Thyroid gland (tissue), 4 donors: ENCODE data around the gene CYP2A6. TPM values are rescaled to one million over a fixed set of nuclear protein-coding genes. Genes with fewer than 3 reads are reported as not detected.

Experiments used
- DNase-seq, 2 donors: peaks; one replicate each; pipeline ENCODE4 v3.0.0-alpha.2; 2019
- H3K27ac ChIP-seq, 3 donors: fragments of 200-600 bp; sonication (generic); 1 replicate in 2 of 3; 2 replicates in 1 of 3; pipeline ENCODE4 v1.5.1; 2016 to 2019; ENCODE audit warnings: mild to moderate bottlenecking in 1 of 3, moderate library complexity in 1 of 3
- H3K27me3 ChIP-seq: fragments of 200-600 bp; sonication (generic); one replicate; pipeline ENCODE4 v1.5.1; 2019
- H3K36me3 ChIP-seq, 2 donors: fragments of 200-600 bp; sonication (generic); one replicate each; pipeline ENCODE4 v1.5.1; 2016 to 2019
- H3K4me1 ChIP-seq, 2 donors: fragments of 200-600 bp; sonication (generic); one replicate each; pipeline ENCODE4 v1.5.1; 2017 to 2019
- H3K4me3 ChIP-seq, 3 donors: fragments of 200-600 bp; sonication (generic); replicated peaks in 1 of 3; 1 replicate in 2 of 3; 2 replicates in 1 of 3; pipeline ENCODE4 v1.5.1; 2016; ENCODE audit warnings: mild to moderate bottlenecking in 1 of 3
- H3K9me3 ChIP-seq: fragments of 200-600 bp; sonication (generic); one replicate; pipeline ENCODE4 v1.5.1; 2017
- POLR2A ChIP-seq, 2 donors: fragments of 450-650 bp; IDR thresholded peaks; one replicate each; pipeline ENCODE4 v1.6.1; 2017; ENCODE audit warnings: antibody characterized with exemption in 2 of 2, mild to moderate bottlenecking in 2 of 2, moderate library complexity in 1 of 2
- WGBS, 2 donors: methylation state at CpG; one replicate each; pipeline ENCODE4 v1.1.5; 2017; 5-methylcytosine and 5-hydroxymethylcytosine counted together
- intact Hi-C: fragments of 100-400 bp; cut with DNase I; formaldehyde crosslinking; loops from one replicate; pipeline ENCODE4 v1.15.1; 2023
- total RNA-seq, 4 donors: library from RNA; depleted of rRNA; stranded (reverse); fragments of >200 nt; gene quantifications; one replicate each; pipeline ENCODE4 v1.2.3, GENCODE V29; 2016
- TF ChIP-seq, protein P1 (sequence below), 6 experiments: fragments of 200-600 bp in 3 of 6; fragments of 450-650 bp in 3 of 6; sonication (generic) in 3 of 6; IDR thresholded peaks; one replicate each; pipeline ENCODE4 v1.5.1; 2016 to 2019; ENCODE audit warnings: antibody characterized with exemption in 6 of 6, mild to moderate bottlenecking in 2 of 6, inconsistent platforms in 1 of 6, moderate library complexity in 1 of 6

CYP2A6 gene
- total RNA-seq, 4 donors from 2014 or later: not detected

DNA sequence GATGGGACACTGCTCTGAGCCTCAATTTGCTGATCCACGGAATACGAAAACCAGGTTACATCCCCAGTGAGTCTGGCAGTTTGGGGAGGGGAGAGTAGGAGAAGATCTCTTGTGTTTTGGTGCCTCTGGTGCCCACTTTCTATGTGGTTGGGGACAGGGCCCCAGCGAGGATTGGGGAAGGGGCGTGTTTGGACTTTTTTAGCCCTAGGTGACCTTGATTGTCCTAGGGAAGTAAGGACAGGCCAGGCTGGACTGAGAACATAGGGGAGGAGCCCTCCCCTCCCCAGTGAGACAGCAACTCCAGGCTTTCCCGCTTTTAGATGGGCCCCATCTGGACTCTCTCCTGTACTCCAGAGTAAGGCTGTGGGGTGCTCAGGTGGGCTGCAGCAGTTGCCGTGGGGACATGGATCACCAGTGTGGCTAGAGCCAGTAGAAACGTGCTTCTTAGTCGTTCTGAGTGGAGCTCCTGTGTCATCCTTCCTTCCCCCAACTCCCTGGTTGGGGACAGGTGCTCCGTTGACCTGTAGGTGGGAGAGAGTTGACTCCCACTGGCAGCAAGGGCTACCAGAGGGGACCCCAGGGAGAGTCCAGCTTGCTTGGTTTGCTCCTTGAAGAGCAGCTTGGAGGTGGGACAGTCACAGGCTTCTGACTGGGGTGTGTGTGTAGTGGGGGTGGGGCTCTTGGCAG, 46.9 kb downstream of the CYP2A6 start:
- H3K9me3 ChIP-seq: no peaks in the 10 kb centered on the region
- H3K4me1 ChIP-seq: peaks cover 58 to 83% of the 10 kb centered on the region in 2 donors
- no peaks in the 10 kb centered on the region for H3K27me3 ChIP-seq
- H3K36me3 ChIP-seq: peaks cover 18 to 21% of the 10 kb centered on the region in 2 donors
- no peak for DNase-seq
- TF ChIP-seq POLR2A (IDR thresholded peaks at IDR 0.05): no peak
- TF ChIP-seq, protein P1, sequence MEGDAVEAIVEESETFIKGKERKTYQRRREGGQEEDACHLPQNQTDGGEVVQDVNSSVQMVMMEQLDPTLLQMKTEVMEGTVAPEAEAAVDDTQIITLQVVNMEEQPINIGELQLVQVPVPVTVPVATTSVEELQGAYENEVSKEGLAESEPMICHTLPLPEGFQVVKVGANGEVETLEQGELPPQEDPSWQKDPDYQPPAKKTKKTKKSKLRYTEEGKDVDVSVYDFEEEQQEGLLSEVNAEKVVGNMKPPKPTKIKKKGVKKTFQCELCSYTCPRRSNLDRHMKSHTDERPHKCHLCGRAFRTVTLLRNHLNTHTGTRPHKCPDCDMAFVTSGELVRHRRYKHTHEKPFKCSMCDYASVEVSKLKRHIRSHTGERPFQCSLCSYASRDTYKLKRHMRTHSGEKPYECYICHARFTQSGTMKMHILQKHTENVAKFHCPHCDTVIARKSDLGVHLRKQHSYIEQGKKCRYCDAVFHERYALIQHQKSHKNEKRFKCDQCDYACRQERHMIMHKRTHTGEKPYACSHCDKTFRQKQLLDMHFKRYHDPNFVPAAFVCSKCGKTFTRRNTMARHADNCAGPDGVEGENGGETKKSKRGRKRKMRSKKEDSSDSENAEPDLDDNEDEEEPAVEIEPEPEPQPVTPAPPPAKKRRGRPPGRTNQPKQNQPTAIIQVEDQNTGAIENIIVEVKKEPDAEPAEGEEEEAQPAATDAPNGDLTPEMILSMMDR (IDR thresholded peaks at IDR 0.05): no peak
- no peak overlapping the region for H3K4me3 ChIP-seq
- 42 to 72% methylated on average over 8 to 9 of the region's 9 CpGs for WGBS, 2 donors
- H3K27ac ChIP-seq: peak overlapping the region; percentile 76 to 85 (median 79)
- intact Hi-C loops: loop anchor here (5.0 kb wide), 1 partner anchor 51 kb away; the partner anchor contains the start of genes ACTMAP and SNRPA

DNA sequence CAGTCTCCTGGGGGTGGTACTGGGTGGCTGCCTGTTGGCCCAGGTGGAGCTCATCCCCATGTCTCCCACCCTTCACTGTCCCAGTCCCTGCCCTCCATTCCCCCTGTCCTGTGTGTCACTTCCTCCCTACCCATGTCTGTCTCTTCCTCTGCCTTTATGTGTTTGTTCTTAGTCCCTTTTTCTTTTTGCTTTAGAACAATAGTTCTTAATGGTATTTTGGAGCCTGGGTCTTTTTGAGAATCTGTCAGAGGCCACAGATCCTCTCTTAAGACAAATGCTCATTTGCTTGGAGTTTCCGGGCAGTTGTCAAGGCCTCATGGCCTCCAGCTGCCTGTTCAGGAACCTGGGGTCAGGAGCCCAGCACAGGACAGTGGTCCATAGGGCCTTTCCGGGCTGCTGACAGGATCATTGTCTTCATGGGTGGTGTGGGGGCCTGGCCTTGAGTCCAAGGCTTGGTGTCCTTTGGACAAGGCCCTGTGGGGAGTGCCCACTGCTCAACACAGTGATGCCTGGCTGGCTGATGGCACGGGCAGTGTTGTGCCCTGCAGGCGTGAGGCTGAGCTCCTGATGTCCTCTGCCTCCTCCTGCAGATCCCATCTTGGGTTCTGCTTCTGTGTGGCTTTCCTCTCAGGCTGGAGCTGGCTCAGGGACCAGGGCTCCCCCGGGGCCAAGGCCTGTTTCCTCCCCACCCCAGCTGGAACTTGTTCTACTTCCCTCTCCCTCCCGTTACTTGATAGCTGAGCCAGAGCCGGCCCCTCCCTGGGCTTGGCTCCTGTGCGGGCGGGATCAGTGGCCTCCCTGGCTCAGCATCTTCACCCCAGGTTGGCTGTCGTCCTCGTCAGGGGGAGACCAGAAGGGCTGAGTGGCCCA, 47.7 kb downstream of the CYP2A6 start:
- no peak for TF ChIP-seq POLR2A (IDR thresholded peaks at IDR 0.05)
- TF ChIP-seq, protein P1 (IDR thresholded peaks at IDR 0.05): no peak
- WGBS, 2 donors: 26 to 50% methylated on average over 9 to 10 of the region's 11 CpGs
- Histone ChIP-seq H3K9me3 (no peaks in the 10 kb centered on the region), H3K4me1 (peaks cover 64 to 84% of the 10 kb centered on the region in 2 donors), H3K4me3 (peak overlapping the region in 1 of 3 donors; percentile 6), H3K27ac (peak overlapping the region; percentile 76 to 85 (median 79)), H3K36me3 (peaks cover 11 to 14% of the 10 kb centered on the region in 2 donors), H3K27me3 (no peaks in the 10 kb centered on the region)
- peak in 1 of 2 donors; percentile 42 for DNase-seq
- intact Hi-C loops: loop anchor here (5.0 kb wide), 1 partner anchor 50 kb away; the partner anchor contains the start of genes ACTMAP and SNRPA

DNA sequence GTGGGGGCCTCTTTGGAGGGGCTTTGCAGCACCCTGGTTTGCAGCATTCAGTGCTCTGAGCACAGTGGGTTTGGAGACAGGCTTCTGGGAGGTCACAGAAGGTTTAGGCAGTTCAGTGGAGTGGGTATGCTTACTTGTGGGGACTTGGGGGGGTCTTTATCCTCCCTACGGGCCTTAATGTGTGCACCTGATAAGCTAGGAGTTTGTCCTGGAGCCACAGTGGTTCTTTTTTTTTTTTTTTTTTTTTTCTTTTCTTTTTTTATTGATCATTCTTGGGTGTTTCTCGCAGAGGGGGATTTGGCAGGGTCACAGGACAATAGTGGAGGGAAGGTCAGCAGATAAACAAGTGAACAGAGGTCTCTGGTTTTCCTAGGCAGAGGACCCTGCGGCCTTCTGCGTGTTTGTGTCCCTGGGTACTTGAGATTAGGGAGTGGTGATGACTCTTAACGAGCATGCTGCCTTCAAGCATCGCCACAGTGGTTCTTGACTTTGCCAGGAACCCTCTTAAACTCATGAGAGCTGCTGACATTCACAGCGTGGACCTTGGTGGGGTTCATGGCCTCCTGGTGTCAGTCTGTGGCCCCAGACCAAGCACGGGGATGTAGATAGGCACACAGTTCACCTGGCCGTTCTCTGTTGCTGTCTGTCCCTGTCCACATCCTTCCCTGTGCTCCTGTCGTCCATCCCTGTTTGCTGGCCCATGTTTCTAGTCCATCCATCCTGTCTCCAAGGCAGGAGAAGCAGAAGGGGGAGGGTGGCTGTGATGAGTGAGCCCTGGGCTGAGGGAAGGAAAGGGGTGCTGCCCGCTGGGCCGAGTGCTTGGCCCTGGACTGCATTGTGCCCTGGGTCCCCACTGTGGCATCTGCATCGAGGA, 48.6 kb downstream of the CYP2A6 start:
- TF ChIP-seq, protein P1 (IDR thresholded peaks at IDR 0.05): no peak
- TF ChIP-seq POLR2A (IDR thresholded peaks at IDR 0.05): no peak
- peak overlapping the region; percentile 76 to 94 (median 79) for H3K27ac ChIP-seq
- no peaks in the 10 kb centered on the region for H3K27me3 ChIP-seq
- H3K4me1 ChIP-seq: peaks cover 64 to 78% of the 10 kb centered on the region in 2 donors
- H3K36me3 ChIP-seq: peaks cover 8 to 11% of the 10 kb centered on the region in 2 donors
- peak; percentile 58 to 66 for DNase-seq
- 26 to 34% methylated on average over 10 to 12 of the region's 13 CpGs for whole genome bisulfite sequencing, 2 donors
- H3K9me3 ChIP-seq: no peaks in the 10 kb centered on the region
- intact Hi-C loops: loop anchor here (5.0 kb wide), 1 partner anchor 49 kb away; the partner anchor contains the start of genes ACTMAP and SNRPA
- peak overlapping the region in 1 of 3 donors; percentile 6 for H3K4me3 ChIP-seq

DNA sequence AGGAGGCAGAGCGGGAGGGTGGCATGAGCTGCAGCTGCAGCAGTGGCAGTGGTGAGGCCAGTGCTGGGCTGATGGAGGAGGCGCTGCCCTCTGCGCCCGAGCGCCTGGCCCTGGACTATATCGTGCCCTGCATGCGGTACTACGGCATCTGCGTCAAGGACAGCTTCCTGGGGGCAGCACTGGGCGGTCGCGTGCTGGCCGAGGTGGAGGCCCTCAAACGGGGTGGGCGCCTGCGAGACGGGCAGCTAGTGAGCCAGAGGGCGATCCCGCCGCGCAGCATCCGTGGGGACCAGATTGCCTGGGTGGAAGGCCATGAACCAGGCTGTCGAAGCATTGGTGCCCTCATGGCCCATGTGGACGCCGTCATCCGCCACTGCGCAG, 49.3 kb downstream of the CYP2A6 start:
- Histone ChIP-seq H3K27ac (peak overlapping the region in 2 of 3 donors; percentile 79 to 94), H3K36me3 (peaks cover 8 to 11% of the 10 kb centered on the region in 2 donors), H3K4me3 (peak overlapping the region in 1 of 3 donors; percentile 93), H3K9me3 (no peaks in the 10 kb centered on the region), H3K4me1 (peaks cover 69 to 77% of the 10 kb centered on the region in 2 donors), H3K27me3 (no peaks in the 10 kb centered on the region)
- intact Hi-C loops: loop anchor here (5.0 kb wide), 1 partner anchor 49 kb away; the partner anchor contains the start of genes ACTMAP and SNRPA
- 84 to 94% methylated on average over 16 to 17 of the region's 27 CpGs for WGBS, 2 donors
- no peak for DNase-seq
- TF ChIP-seq POLR2A (IDR thresholded peaks at IDR 0.05): no peak
